Neutrophil (primary cell): Measurements from ENCODE around the gene PRSS27.

Experiments
- H3K27ac ChIP-seq: fragments of 200-600 bp; sonication (generic); 2 replicates; pipeline ENCODE4 v1.5.1; 2016; ENCODE audit warnings: mild to moderate bottlenecking, moderate library complexity
- H3K27me3 ChIP-seq: fragments of 200-600 bp; sonication (generic); 2 replicates; pipeline ENCODE4 v1.6.0; 2016; ENCODE audit warnings: mild to moderate bottlenecking
- H3K36me3 ChIP-seq: fragments of 200-600 bp; sonication (generic); 2 replicates; pipeline ENCODE4 v1.5.1; 2017
- H3K4me1 ChIP-seq, 2 experiments: fragments of 200-600 bp in 1 of 2; sonication (generic) in 1 of 2; 1 replicate in 1 of 2; 2 replicates in 1 of 2; pipeline versions ENCODE4 v1.5.1 to v1.6.1; 2013 to 2016; ENCODE audit warnings: low read depth in 1 of 2, low read length in 1 of 2, mild to moderate bottlenecking in 1 of 2, moderate library complexity in 1 of 2; ENCODE audit not compliant: control insufficient read depth in 1 of 2, insufficient read depth in 1 of 2
- H3K4me3 ChIP-seq, 2 experiments: fragments of 200-600 bp in 1 of 2; sonication (generic) in 1 of 2; 1 replicate in 1 of 2; 2 replicates in 1 of 2; pipeline ENCODE4 v1.5.1; 2013 to 2016; ENCODE audit warnings: low read depth in 1 of 2, low read length in 1 of 2, mild to moderate bottlenecking in 1 of 2, moderate library complexity in 1 of 2
- H3K9me3 ChIP-seq: fragments of 200-600 bp; sonication (generic); 2 replicates; pipeline ENCODE4 v1.5.1; 2016
- TF ChIP-seq, protein P1 (sequence below): fragments of 200-600 bp; sonication (generic); IDR thresholded peaks from 2 replicates; pipeline ENCODE4 v1.5.1; 2016; ENCODE audit warnings: antibody characterized with exemption

The PRSS27 gene

DNA sequence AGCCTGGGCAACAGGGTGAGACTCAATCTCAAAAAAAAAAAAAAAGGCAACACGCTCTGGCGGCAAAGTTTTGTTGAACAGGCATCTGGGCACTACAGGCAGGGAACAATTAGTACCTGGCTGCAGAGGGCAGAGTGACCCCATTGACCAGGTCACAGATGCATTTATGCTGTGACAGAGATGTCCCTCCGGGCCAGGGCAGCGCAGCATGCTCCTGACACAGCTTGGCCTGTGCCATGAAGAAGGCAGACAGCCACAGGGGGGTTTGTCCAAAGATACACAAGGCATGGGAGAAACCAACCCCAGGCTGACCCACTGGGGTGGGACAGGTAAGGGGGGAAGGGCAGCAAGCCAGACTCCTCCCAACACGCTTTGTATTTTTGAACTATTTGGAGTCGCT is 24.7 kb upstream of the PRSS27 start:
- Histone ChIP-seq H3K36me3 (no peaks in the 10 kb centered on the region), H3K4me1 (no peaks in the 10 kb centered on the region), H3K9me3 (no peaks in the 10 kb centered on the region), H3K4me3 (no peak overlapping the region), H3K27ac (no peak overlapping the region), H3K27me3 (no peaks in the 10 kb centered on the region)
- TF ChIP-seq, protein P1, sequence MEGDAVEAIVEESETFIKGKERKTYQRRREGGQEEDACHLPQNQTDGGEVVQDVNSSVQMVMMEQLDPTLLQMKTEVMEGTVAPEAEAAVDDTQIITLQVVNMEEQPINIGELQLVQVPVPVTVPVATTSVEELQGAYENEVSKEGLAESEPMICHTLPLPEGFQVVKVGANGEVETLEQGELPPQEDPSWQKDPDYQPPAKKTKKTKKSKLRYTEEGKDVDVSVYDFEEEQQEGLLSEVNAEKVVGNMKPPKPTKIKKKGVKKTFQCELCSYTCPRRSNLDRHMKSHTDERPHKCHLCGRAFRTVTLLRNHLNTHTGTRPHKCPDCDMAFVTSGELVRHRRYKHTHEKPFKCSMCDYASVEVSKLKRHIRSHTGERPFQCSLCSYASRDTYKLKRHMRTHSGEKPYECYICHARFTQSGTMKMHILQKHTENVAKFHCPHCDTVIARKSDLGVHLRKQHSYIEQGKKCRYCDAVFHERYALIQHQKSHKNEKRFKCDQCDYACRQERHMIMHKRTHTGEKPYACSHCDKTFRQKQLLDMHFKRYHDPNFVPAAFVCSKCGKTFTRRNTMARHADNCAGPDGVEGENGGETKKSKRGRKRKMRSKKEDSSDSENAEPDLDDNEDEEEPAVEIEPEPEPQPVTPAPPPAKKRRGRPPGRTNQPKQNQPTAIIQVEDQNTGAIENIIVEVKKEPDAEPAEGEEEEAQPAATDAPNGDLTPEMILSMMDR: no peak

DNA sequence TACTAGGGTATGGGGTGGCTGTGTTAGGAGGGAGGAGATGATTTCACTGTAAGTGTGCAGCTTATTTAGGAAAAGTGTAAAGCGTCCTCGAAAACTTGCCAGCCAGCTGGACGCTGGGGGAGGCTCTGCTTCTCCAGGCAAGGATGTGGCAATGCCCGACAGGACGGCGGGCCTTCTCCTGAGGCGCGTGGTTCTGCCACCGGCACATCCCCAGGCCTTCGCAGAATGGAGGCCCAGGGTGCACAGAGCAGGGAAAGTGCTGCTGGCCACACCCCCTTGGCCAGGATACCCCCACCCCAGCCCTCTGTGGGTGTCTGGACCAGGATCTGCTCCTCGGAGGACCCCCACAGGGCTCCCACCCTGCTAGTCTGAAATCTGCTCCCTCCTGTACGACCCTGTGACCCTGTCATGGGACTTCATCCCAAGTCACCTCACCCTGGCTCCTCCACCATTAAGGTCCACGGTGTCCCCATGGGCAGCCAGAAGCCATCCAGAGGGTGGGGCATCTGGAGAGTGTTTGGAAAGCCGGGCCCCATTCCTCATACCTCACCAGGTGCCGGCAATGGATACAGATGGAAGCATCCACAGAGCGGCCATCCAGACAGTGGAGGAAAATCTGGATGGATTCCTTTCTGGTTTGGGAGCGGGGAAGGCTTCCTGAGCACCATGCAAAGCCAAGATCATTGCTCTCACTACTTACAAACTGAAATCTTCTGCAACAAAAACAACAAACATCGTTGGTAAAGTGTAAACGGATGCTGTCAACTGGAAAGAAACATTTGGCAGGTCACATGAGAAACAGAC is 23.2 kb upstream of the PRSS27 start:
- Histone ChIP-seq H3K4me1 (no peaks in the 10 kb centered on the region), H3K27ac (no peak overlapping the region), H3K4me3 (no peak overlapping the region), H3K9me3 (no peaks in the 10 kb centered on the region), H3K36me3 (no peaks in the 10 kb centered on the region), H3K27me3 (no peaks in the 10 kb centered on the region)
- TF ChIP-seq, protein P1: no peak

DNA sequence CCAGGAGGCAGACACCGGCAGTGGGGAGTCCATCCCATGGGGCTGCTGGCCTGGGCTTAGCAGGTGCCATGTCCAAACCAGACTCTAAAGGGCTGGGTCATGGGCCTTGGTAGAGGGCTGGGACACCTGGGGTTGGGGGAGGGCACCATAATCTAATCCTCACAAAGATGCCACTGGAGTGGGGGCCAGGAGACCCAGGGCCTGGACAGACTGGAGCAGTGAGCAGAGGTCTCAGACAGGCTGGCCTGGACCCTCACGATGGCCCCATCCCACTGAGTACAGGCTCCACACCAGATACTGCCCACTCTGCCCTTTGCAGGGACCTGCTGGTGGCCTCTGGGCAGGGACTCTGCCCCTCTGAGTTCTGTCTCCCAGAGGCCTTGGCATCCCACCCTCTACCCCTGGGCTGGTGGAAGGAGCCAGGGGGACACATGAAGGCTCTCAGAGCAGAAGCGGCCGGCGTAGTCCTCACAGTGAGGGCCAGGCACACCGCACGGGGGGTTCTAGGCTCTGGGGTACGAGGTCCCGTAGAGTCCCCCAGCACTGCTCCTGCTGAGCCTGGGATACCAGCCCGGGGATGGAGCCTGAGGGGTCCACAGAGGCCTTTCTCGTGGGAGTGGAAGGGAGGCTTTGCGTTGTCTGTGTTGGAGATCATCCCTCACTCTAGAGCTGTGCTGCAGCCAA is 22.4 kb upstream of the PRSS27 start:
- no peaks in the 10 kb centered on the region for H3K27me3 ChIP-seq
- H3K27ac ChIP-seq: no peak overlapping the region
- H3K9me3 ChIP-seq: no peaks in the 10 kb centered on the region
- TF ChIP-seq, protein P1: no peak
- no peaks in the 10 kb centered on the region for H3K4me1 ChIP-seq
- no peaks in the 10 kb centered on the region for H3K36me3 ChIP-seq
- H3K4me3 ChIP-seq: no peak overlapping the region

DNA sequence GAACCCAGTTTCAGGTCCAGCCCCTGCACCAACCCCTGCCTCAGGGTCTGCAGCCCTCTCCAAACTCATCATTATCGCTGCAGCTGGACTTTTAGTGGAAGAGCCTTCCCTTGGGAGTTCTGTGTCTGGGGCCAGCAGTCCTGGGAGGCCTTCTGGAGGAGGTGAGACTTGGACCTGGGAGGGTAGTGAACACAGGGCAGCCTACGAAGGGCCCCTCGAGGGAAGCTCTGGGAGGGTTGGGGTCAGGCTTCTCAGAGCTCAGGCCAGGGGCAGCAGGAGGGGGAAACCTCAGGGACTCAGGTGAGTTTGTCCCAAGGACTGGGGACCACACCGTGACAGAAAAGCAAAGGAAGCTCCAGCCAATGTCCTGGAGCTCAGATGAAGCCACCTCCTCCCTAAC is 21.1 kb upstream of the PRSS27 start:
- Histone ChIP-seq H3K36me3 (no peaks in the 10 kb centered on the region), H3K9me3 (no peaks in the 10 kb centered on the region), H3K27ac (no peak overlapping the region), H3K27me3 (no peaks in the 10 kb centered on the region), H3K4me1 (no peaks in the 10 kb centered on the region), H3K4me3 (no peak overlapping the region)
- TF ChIP-seq, protein P1: no peak

DNA sequence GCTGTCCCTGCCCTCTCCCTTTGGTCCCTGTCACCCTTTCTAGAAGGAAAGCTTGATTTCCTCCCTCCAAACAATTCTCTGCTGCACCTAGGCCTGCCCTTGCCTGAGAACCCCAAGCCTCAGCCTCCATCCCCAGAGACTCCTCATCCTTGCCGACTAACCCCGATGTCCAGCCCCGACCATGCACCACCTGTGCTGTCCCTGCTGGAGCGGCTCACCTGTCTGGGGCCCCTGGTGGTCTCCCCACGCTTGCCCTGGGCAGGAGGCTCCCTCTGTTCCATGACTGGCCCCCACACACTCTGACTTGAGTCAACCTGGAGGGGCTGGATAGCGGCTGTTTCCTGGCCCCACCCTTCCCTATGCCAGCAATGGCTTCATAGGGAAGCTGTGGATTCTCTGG is 20.5 kb upstream of the PRSS27 start:
- Histone ChIP-seq H3K4me3 (no peak overlapping the region), H3K36me3 (no peaks in the 10 kb centered on the region), H3K27me3 (no peaks in the 10 kb centered on the region), H3K27ac (no peak overlapping the region), H3K9me3 (no peaks in the 10 kb centered on the region), H3K4me1 (no peaks in the 10 kb centered on the region)
- TF ChIP-seq, protein P1: no peak
